Upper lobe of right lung (tissue), 1 donor: Measurements from ENCODE around the gene APOBEC3F. TPM values are rescaled to one million over a fixed set of nuclear protein-coding genes. Genes with fewer than 3 reads are reported as not detected.

Experiments
- ATAC-seq: fragments of 200-7000 bp; cut with Tn5 transposase; one replicate; pipeline ENCODE4 v1.9.1; 2020; ENCODE audit warnings: mild to moderate bottlenecking, moderate library complexity
- DNase-seq: peaks from one replicate; pipeline ENCODE4 v3.0.0-alpha.2; 2020
- H3K27ac ChIP-seq: fragments of 200-600 bp; one replicate; pipeline ENCODE4 v1.8.0; 2022
- H3K27me3 ChIP-seq: fragments of 200-600 bp; one replicate; pipeline ENCODE4 v1.8.0; 2022; ENCODE audit warnings: mild to moderate bottlenecking
- H3K36me3 ChIP-seq: fragments of 200-600 bp; one replicate; pipeline ENCODE4 v1.8.0; 2022
- H3K4me1 ChIP-seq: fragments of 200-600 bp; one replicate; pipeline ENCODE4 v1.8.0; 2022
- H3K4me3 ChIP-seq: fragments of 200-600 bp; one replicate; pipeline ENCODE4 v1.8.0; 2022; ENCODE audit warnings: mild to moderate bottlenecking
- H3K9me3 ChIP-seq: fragments of 200-600 bp; one replicate; pipeline ENCODE4 v1.8.0; 2022
- CTCF ChIP-seq: fragments of 200-600 bp; IDR thresholded peaks from one replicate; pipeline ENCODE4 v1.8.0; 2022; ENCODE audit warnings: antibody characterized with exemption
- intact Hi-C: fragments of 100-400 bp; cut with DNase I; formaldehyde crosslinking; loops from one replicate; pipeline ENCODE4 v1.11.0; 2022
- total RNA-seq: library from RNA; stranded (reverse); fragmentation: NEBNext Ultra II Directional; extraction: Animal tissue kit (Norgen Biotek cat#: 25700); gene quantifications from one replicate; pipeline ENCODE4 v1.2.1, GENCODE V29; 2021
- donor health status: DM: no; HTN: yes; CAD: no; lungs with severe emphysema.

APOBEC3F gene
- total RNA-seq, 1 donor from 2014 or later = 9.0 TPM

GRCh38 chr22:39084666-39085065 is 44.0 kb downstream of the APOBEC3F start:
- ATAC-seq (no peak), DNase-seq (no peak)
- Histone ChIP-seq H3K36me3 (no peaks in the 10 kb centered on the region), H3K4me1 (no peaks in the 10 kb centered on the region), H3K9me3 (no peaks in the 10 kb centered on the region), H3K27me3 (no peaks in the 10 kb centered on the region), H3K4me3 (no peak overlapping the region), H3K27ac (no peak overlapping the region)
- TF ChIP-seq CTCF = no peak
- intact Hi-C loops = no loop called here

GRCh38 chr22:39087098-39087497 is 46.4 kb downstream of the APOBEC3F start:
- TF ChIP-seq CTCF = no peak
- Histone ChIP-seq H3K4me1 (no peaks in the 10 kb centered on the region), H3K4me3 (no peak overlapping the region), H3K9me3 (no peaks in the 10 kb centered on the region), H3K27me3 (no peaks in the 10 kb centered on the region), H3K27ac (no peak overlapping the region), H3K36me3 (no peaks in the 10 kb centered on the region)
- intact Hi-C loops = no loop called here
- DNase-seq = no peak
- ATAC-seq = no peak

- Histone ChIP-seq H3K36me3 (no peaks in the 10 kb centered on the region), H3K9me3 (no peaks in the 10 kb centered on the region), H3K27me3 (no peaks in the 10 kb centered on the region), H3K4me3 (no peak overlapping the region), H3K27ac (no peak overlapping the region), H3K4me1 (no peaks in the 10 kb centered on the region)
- ATAC-seq (peak; percentile 4), DNase-seq (no peak)
- no peak for TF ChIP-seq CTCF
- intact Hi-C loops = no loop called here
Measured at GRCh38 chr22:39087881-39088684, 47.4 kb downstream of the APOBEC3F start.

- Histone ChIP-seq H3K27ac (no peak overlapping the region), H3K9me3 (no peaks in the 10 kb centered on the region), H3K4me3 (no peak overlapping the region), H3K27me3 (no peaks in the 10 kb centered on the region), H3K36me3 (no peaks in the 10 kb centered on the region), H3K4me1 (no peaks in the 10 kb centered on the region)
- intact Hi-C loops = no loop called here
- no peak for TF ChIP-seq CTCF
- ATAC-seq (no peak), DNase-seq (no peak)
Measured at GRCh38 chr22:39088685-39089032, 48.0 kb downstream of the APOBEC3F start.

- H3K4me3 ChIP-seq = no peak overlapping the region
- intact Hi-C loops = no loop called here
- ATAC-seq = no peak
- no peaks in the 10 kb centered on the region for H3K4me1 ChIP-seq
- DNase-seq = no peak
- no peak for TF ChIP-seq CTCF
- H3K9me3 ChIP-seq = no peaks in the 10 kb centered on the region
- H3K27ac ChIP-seq = peak overlapping the region; percentile 33
- H3K27me3 ChIP-seq = no peaks in the 10 kb centered on the region
- H3K36me3 ChIP-seq = no peaks in the 10 kb centered on the region
Measured at GRCh38 chr22:39089928-39090327, 49.3 kb downstream of the APOBEC3F start.
